H1 (cell line): Measurements from ENCODE around the gene RSPO3. TPM values are rescaled to one million over a fixed set of nuclear protein-coding genes. Genes with fewer than 3 reads are reported as not detected.

Experiments
- CTBP2 ChIP-seq: IDR thresholded peaks from 2 replicates; pipeline ENCODE4 v1.7.0; 2011; ENCODE audit warnings: borderline replicate concordance, mild to moderate bottlenecking, moderate library complexity, mixed read lengths, low read length; ENCODE audit not compliant: insufficient read depth, insufficient read length
- EGR1 ChIP-seq: IDR thresholded peaks from 2 replicates; pipeline ENCODE4 v1.6.1; 2011; ENCODE audit warnings: low read depth, low read length, borderline replicate concordance
- GTF2F1 ChIP-seq: IDR thresholded peaks from 2 replicates; pipeline ENCODE4 v1.6.1; 2012; ENCODE audit warnings: low read depth, low read length, improper control_type of control experiment, borderline replicate concordance
- KDM1A ChIP-seq: fragments of 200-600, 300-600 bp; sonication (generic); IDR thresholded peaks from 2 replicates; pipeline ENCODE4 v1.7.1; 2016; ENCODE audit warnings: mild to moderate bottlenecking, low read length, borderline replicate concordance
- polyA plus RNA-seq, 7 experiments: library from polyadenylated mRNA; depleted of rRNA in 3 of 7; stranded (reverse) in 5 of 7; unstranded in 2 of 7; fragments of >200 nt in 5 of 7; fragments of 200-250 nt in 2 of 7; gene quantifications; 1 replicate in 5 of 7; 2 replicates in 1 of 7; 4 replicates in 1 of 7; pipeline versions ENCODE4 v1.2.1 to v1.2.3, GENCODE V29; 2011 to 2013; ENCODE audit warnings: missing spikeins in 2 of 7, mixed read lengths in 2 of 7
- total RNA-seq: library from RNA; stranded (reverse); fragmentation: NEBNext Ultra II Directional; extraction: Animal tissue kit (Norgen Biotek cat#: 25700); gene quantifications from 2 replicates; pipeline ENCODE4 v1.2.1, GENCODE V29; 2021
- TF ChIP-seq, protein P1 (sequence below): IDR thresholded peaks from 2 replicates; pipeline ENCODE4 v1.6.1; 2012; ENCODE audit warnings: inconsistent platforms

The RSPO3 gene
- total and polyA plus RNA-seq, 2 of the 8 experiments (the other 6 are each of a cell fraction or from before 2014, with no cell fraction given) = not detected

DNA sequence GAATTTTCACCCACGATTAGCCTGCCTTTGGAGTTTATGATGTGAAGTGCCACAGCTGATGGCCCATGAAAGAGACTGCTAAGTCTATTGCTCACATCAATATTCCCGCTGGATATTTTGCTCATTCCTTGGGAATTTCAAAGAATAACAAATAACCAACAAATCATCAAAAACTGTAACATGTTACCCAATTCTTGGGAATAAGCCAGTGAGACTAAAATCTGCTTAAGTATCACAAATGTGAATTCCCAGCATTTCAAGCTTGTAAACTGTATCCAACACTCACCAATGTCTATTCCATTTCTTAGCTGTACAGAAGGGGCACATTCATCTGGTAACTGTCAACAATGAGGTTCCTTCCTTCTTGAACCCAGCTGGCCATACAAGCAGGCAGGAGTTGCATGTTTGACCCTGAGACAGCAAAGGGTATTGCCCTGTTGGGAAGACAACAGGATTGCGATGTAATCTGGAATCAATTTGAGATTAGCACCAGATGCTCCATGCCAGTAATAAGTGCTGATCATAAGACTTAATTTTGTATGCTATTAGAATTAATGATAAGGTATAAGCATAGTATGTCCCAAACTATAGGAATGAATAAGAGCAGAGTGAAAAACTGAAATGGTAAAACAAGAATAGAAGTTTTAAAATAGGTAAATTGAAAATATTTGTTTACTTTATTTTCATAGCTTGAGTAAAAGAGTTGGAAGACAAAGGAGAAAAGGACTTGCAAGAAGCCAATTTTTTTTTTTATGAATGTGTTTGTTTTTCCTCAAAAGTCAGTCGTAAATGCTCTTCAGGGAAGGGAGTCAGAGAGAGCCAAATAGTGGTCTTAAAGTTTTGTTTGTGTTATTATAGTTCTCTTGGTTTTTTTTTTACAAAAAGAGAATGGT lies 58.8 kb downstream of the RSPO3 start (continued):
- TF ChIP-seq, protein P1, sequence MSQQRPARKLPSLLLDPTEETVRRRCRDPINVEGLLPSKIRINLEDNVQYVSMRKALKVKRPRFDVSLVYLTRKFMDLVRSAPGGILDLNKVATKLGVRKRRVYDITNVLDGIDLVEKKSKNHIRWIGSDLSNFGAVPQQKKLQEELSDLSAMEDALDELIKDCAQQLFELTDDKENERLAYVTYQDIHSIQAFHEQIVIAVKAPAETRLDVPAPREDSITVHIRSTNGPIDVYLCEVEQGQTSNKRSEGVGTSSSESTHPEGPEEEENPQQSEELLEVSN = no peak
- TF ChIP-seq KDM1A (no peak), GTF2F1 (no peak), CTBP2 (no peak), EGR1 (no peak)
- TF ChIP-seq, all 59 proteins: peak for 0
